Stimulated activated CD4-positive, alpha-beta T cell treated with anti-CD3 and anti-CD28 coated beads, Interleukin-15, amount 100 ng/mL, for 24 hours (primary cell): ENCODE data around the gene C12orf43.

Source experiments
- DNase-seq: peaks from one replicate; pipeline ENCODE4 v3.0.0-alpha.2; 2020

Gene C12orf43

GRCh38 chr12:120977531-120978295, 38.6 kb downstream of the C12orf43 start:
- no peak for DNase-seq

GRCh38 chr12:120972870-120973543, 43.3 kb downstream of the C12orf43 start:
- no peak for DNase-seq

GRCh38 chr12:120971299-120972180, 44.7 kb downstream of the C12orf43 start:
- DNase-seq, result peak; percentile 21

- no peak for DNase-seq
Measured at GRCh38 chr12:120970310-120970709, 46.0 kb downstream of the C12orf43 start.

- DNase-seq, result no peak
Measured at GRCh38 chr12:120965534-120966091, 50.7 kb downstream of the C12orf43 start.

GRCh38 chr12:120964298-120964697, 52.0 kb downstream of the C12orf43 start:
- DNase-seq, result no peak

GRCh38 chr12:120962532-120963020, 53.7 kb downstream of the C12orf43 start:
- DNase-seq, result no peak

GRCh38 chr12:120961604-120962531, 54.4 kb downstream of the C12orf43 start:
- no peak for DNase-seq

- DNase-seq, result peak; percentile 40
Measured at GRCh38 chr12:120960657-120961056, 55.6 kb downstream of the C12orf43 start.

- DNase-seq, result no peak
Measured at GRCh38 chr12:120959111-120959878, 57.0 kb downstream of the C12orf43 start.

- DNase-seq, result no peak
Measured at GRCh38 chr12:120956579-120957300, 59.5 kb downstream of the C12orf43 start.

GRCh38 chr12:120955232-120955631, 61.1 kb downstream of the C12orf43 start:
- DNase-seq, result no peak

- no peak for DNase-seq
Measured at GRCh38 chr12:120950807-120951206, 65.5 kb downstream of the C12orf43 start.
